CD14-positive monocyte (primary cell): ENCODE data around the gene DYNC1I1. TPM values are rescaled to one million over a fixed set of nuclear protein-coding genes. Genes with fewer than 3 reads are reported as not detected.
A peak's percentile ranks its signal among the peaks of the same experiment; 100 is the strongest.

Experiments
- DNase-seq, 3 donors: peaks; one replicate each; pipeline ENCODE4 v3.0.0-alpha.2; 2011 to 2022
- H2AFZ ChIP-seq: 2 replicates; pipeline ENCODE4 v1.6.0; 2012; ENCODE audit warnings: mild to moderate bottlenecking, low read depth, low read length, inconsistent platforms; ENCODE audit not compliant: insufficient read depth, poor library complexity, severe bottlenecking
- H3K27ac ChIP-seq, 2 donors: 1 replicate in 1 of 2; 2 replicates in 1 of 2; pipeline ENCODE4 v1.5.1; 2012 to 2013; ENCODE audit warnings: low read length in 2 of 2, control low read depth in 1 of 2, inconsistent platforms in 1 of 2, low read depth in 1 of 2, mild to moderate bottlenecking in 1 of 2
- H3K27me3 ChIP-seq, 2 donors: one replicate each; pipeline versions ENCODE4 v1.6.0 to v1.6.1; 2011 to 2013; ENCODE audit warnings: low read length in 2 of 2; ENCODE audit not compliant: control insufficient read depth in 2 of 2, insufficient read depth in 2 of 2
- H3K36me3 ChIP-seq, 2 donors: replicated peaks in 1 of 2; 1 replicate in 1 of 2; 2 replicates in 1 of 2; pipeline versions ENCODE4 v1.5.1 to v1.6.1; 2012 to 2013; ENCODE audit warnings: low read length in 2 of 2, control low read depth in 1 of 2, inconsistent platforms in 1 of 2, mild to moderate bottlenecking in 1 of 2; ENCODE audit not compliant: insufficient read depth in 2 of 2, control insufficient read depth in 1 of 2
- H3K4me1 ChIP-seq, 2 donors: 1 replicate in 1 of 2; 2 replicates in 1 of 2; pipeline versions ENCODE4 v1.5.1 to v1.6.1; 2012 to 2013; ENCODE audit warnings: low read length in 2 of 2, control low read depth in 1 of 2, inconsistent platforms in 1 of 2, mild to moderate bottlenecking in 1 of 2, moderate library complexity in 1 of 2; ENCODE audit not compliant: insufficient read depth in 2 of 2, control insufficient read depth in 1 of 2
- H3K4me2 ChIP-seq: replicated peaks from 2 replicates; pipeline ENCODE3; 2012; ENCODE audit warnings: low read length, moderate library complexity, mild to moderate bottlenecking; ENCODE audit not compliant: poor library complexity, severe bottlenecking; ENCODE audit errors: extremely low read depth
- H3K4me3 ChIP-seq, 3 experiments: fragments of 200-600 bp in 1 of 3; sonication (generic) in 1 of 3; replicated peaks in 1 of 3; 1 replicate in 2 of 3; 2 replicates in 1 of 3; pipeline ENCODE4 v1.5.1; 2011 to 2013; ENCODE audit warnings: low read length in 3 of 3, mild to moderate bottlenecking in 3 of 3, control low read depth in 2 of 3, low read depth in 2 of 3, inconsistent platforms in 1 of 3, moderate library complexity in 1 of 3
- H3K79me2 ChIP-seq: 2 replicates; pipeline ENCODE4 v1.6.0; 2012; ENCODE audit warnings: mild to moderate bottlenecking, control low read depth, inconsistent platforms, low read length, moderate library complexity; ENCODE audit not compliant: insufficient read depth
- H3K9ac ChIP-seq: 2 replicates; pipeline ENCODE4 v1.6.0; 2017; ENCODE audit warnings: low read length, mild to moderate bottlenecking; ENCODE audit not compliant: insufficient read depth, poor library complexity, severe bottlenecking
- H3K9me3 ChIP-seq, 2 donors: replicated peaks in 1 of 2; 1 replicate in 1 of 2; 2 replicates in 1 of 2; pipeline versions ENCODE4 v1.5.1 to v1.6.1; 2012 to 2013; ENCODE audit warnings: low read length in 2 of 2, control low read depth in 1 of 2; ENCODE audit not compliant: control insufficient read depth in 1 of 2, insufficient read depth in 1 of 2
- H4K20me1 ChIP-seq: 2 replicates; pipeline ENCODE4 v1.6.0; 2012; ENCODE audit warnings: mild to moderate bottlenecking, low read length, control low read depth, moderate library complexity; ENCODE audit not compliant: insufficient read depth
- H3K27ac Mint-ChIP-seq, 7 donors: one replicate each; pipeline ENCODE4 v1.8.0; 2020; ENCODE audit warnings: mild to moderate bottlenecking in 7 of 7, mixed read lengths in 7 of 7, moderate library complexity in 6 of 7, inconsistent platforms in 2 of 7
- H3K27me3 Mint-ChIP-seq, 3 donors: one replicate each; pipeline ENCODE4 v1.8.0; 2021 to 2022; ENCODE audit warnings: low read depth in 3 of 3, mild to moderate bottlenecking in 3 of 3, mixed read lengths in 3 of 3, moderate library complexity in 3 of 3, inconsistent platforms in 1 of 3
- H3K36me3 Mint-ChIP-seq, 2 donors: one replicate each; pipeline ENCODE4 v1.8.0; 2020; ENCODE audit warnings: mixed read lengths in 2 of 2, inconsistent platforms in 1 of 2, mild to moderate bottlenecking in 1 of 2
- H3K4me1 Mint-ChIP-seq: one replicate; pipeline ENCODE4 v1.8.0; 2020; ENCODE audit warnings: mild to moderate bottlenecking, mixed read lengths
- H3K4me3 Mint-ChIP-seq, 2 donors: one replicate each; pipeline ENCODE4 v1.8.0; 2020; ENCODE audit warnings: mild to moderate bottlenecking in 2 of 2, mixed read lengths in 2 of 2, moderate library complexity in 1 of 2
- H3K9me3 Mint-ChIP-seq, 7 donors: one replicate each; pipeline ENCODE4 v1.8.0; 2020 to 2022; ENCODE audit warnings: mixed read lengths in 7 of 7, mild to moderate bottlenecking in 6 of 7, moderate library complexity in 6 of 7, inconsistent platforms in 2 of 7
- CTCF ChIP-seq: fragments of 200-600 bp; IDR thresholded peaks from one replicate; pipeline ENCODE4 v1.8.0; 2022; ENCODE audit warnings: antibody characterized with exemption, mild to moderate bottlenecking
- WGBS: methylation state at CpG from one replicate; pipeline ENCODE4 v1.1.5; 2013; ENCODE audit warnings: missing lambda C conversion rate; ENCODE audit not compliant: insufficient coverage; 5-methylcytosine and 5-hydroxymethylcytosine counted together
- intact Hi-C, 2 donors: fragments of 100-400 bp; cut with micrococcal nuclease; formaldehyde crosslinking; loops; one replicate each; pipeline versions ENCODE4 v1.15.0 to v1.15.1; 2023
- polyA plus RNA-seq, 3 donors: library from polyadenylated mRNA; depleted of rRNA in 1 of 3; unstranded in 2 of 3; stranded (reverse) in 1 of 3; fragments of 300-500 nt in 2 of 3; fragments of >200 nt in 1 of 3; fragmentation: Illumina TruSeq in 2 of 3; gene quantifications; 1 replicate in 2 of 3; 2 replicates in 1 of 3; pipeline ENCODE4 v1.2.3, GENCODE V29; 2012 to 2021

DYNC1I1 gene
- polyA plus RNA-seq, 3 donors, result not detected

GRCh38 chr7:95828824-95829790 lies 56.8 kb downstream of the DYNC1I1 start:
- Histone ChIP-seq H3K4me3 (no peak overlapping the region), H2AFZ (no peak overlapping the region), H3K9me3 (no peaks in the 10 kb centered on the region), H3K9ac (no peak overlapping the region), H3K36me3 (no peaks in the 10 kb centered on the region), H3K27me3 (no peaks in the 10 kb centered on the region), H4K20me1 (no peaks in the 10 kb centered on the region), H3K27ac (no peak overlapping the region), H3K4me2 (no peak overlapping the region), H3K79me2 (no peaks in the 10 kb centered on the region), H3K4me1 (no peaks in the 10 kb centered on the region)
- H3K4me1 Mint-ChIP-seq, result no peaks in the 10 kb centered on the region
- no peaks in the 10 kb centered on the region for H3K36me3 Mint-ChIP-seq
- no peak overlapping the region for H3K27ac Mint-ChIP-seq
- DNase-seq, result no peak
- intact Hi-C loops, result no loop called here
- TF ChIP-seq CTCF, result no peak
- H3K4me3 Mint-ChIP-seq, result no peak overlapping the region
- no peaks in the 10 kb centered on the region for H3K27me3 Mint-ChIP-seq
- H3K9me3 Mint-ChIP-seq, result peaks cover 0 to 3% (median 0%) of the 10 kb centered on the region in 7 donors
- WGBS, result 82% methylated on average over 3 of the region's 4 CpGs

GRCh38 chr7:95840953-95841950 lies 68.9 kb downstream of the DYNC1I1 start:
- Histone ChIP-seq H3K4me1 (no peaks in the 10 kb centered on the region), H4K20me1 (no peaks in the 10 kb centered on the region), H3K36me3 (no peaks in the 10 kb centered on the region), H2AFZ (no peak overlapping the region), H3K27ac (no peak overlapping the region), H3K9me3 (no peaks in the 10 kb centered on the region), H3K9ac (no peak overlapping the region), H3K4me3 (no peak overlapping the region), H3K4me2 (no peak overlapping the region), H3K27me3 (no peaks in the 10 kb centered on the region), H3K79me2 (no peaks in the 10 kb centered on the region)
- intact Hi-C loops, result no loop called here
- no CpG with 5 or more reads among the region's 4 CpGs for WGBS
- Mint-ChIP-seq H3K27ac (peak overlapping the region in 1 of 7 donors; percentile 10), H3K4me1 (no peaks in the 10 kb centered on the region), H3K36me3 (no peaks in the 10 kb centered on the region), H3K9me3 (peaks cover 4 to 15% (median 7%) of the 10 kb centered on the region in 7 donors), H3K4me3 (no peak overlapping the region), H3K27me3 (peaks cover 0 to 6% (median 1%) of the 10 kb centered on the region in 3 donors)
- no peak for DNase-seq
- TF ChIP-seq CTCF, result peak; percentile 35
